GM12892 (cell line): ENCODE data around the gene CWC22.

Experiments
- POLR2A ChIP-seq: IDR thresholded peaks from 2 replicates; pipeline ENCODE4 v1.6.1; 2011; ENCODE audit warnings: low read depth, low read length, control low read depth
- POLR2AphosphoS5 ChIP-seq: IDR thresholded peaks from 2 replicates; pipeline ENCODE4 v1.6.1; 2011; ENCODE audit warnings: low read depth, low read length, control low read depth

GRCh38 chr2:180048251-180048650, 41.2 kb upstream of the CWC22 start:
- TF ChIP-seq POLR2A = no peak
- no peak for TF ChIP-seq POLR2AphosphoS5
